ENCODE measurements around the gene GPATCH4. TPM values are rescaled to one million over a fixed set of nuclear protein-coding genes. Genes with fewer than 3 reads are reported as not detected.

The GPATCH4 gene
- polyA plus RNA-seq, 1 experiment, result 23.1 TPM

DNA sequence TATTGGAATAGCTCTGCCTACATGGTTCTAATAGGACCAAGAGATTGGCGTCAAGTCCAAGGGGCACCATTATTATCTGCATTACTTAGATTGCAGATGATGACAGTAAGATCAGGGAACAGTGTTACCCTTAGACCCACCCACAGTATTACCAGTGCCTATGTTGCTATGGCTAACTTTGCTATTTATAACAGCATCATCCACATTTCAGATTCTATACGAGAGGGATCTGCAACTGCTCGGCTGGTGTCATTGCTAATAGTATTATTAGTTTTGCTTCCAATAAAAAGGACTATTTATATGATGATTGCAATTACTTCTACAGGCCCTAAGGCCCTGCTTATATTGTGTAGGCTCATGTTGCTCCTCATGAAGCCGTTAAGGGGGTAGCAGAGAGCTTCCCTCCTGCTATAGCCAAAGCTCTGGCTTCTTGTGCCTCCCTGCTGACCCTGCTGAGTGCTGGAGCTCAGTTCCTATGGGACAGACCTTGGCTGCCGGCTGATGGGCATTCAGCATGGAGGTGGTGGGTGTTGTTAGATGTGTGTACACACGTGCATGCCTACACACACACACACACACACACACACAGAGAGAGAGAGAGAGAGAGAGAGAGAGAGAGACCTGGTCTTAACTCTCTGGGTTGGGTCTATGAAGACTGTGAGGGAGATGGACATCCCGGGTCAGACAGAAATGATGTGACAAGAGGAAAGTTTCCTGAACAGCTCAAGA lies 41.9 kb upstream of the GPATCH4 start:
- Histone ChIP-seq H3K9me3 (ENCODE audit: control insufficient read depth, insufficient read depth, low read length) (no peaks in the 10 kb centered on the region; the same call in 1 of the 2 replicates), H3K4me3 (ENCODE audit: low read depth, low read length) (no peak overlapping the region), H3K27ac (ENCODE audit: low read depth, low read length) (no peak overlapping the region), H3K27me3 (ENCODE audit: control insufficient read depth, insufficient read depth, low read length) (peaks cover 95% of the 10 kb centered on the region)
- POLR2A ChIA-PET, result no interaction called here
- DNase-seq (ENCODE audit: low read depth, low spot score), result no peak
- TF ChIP-seq, protein P1, sequence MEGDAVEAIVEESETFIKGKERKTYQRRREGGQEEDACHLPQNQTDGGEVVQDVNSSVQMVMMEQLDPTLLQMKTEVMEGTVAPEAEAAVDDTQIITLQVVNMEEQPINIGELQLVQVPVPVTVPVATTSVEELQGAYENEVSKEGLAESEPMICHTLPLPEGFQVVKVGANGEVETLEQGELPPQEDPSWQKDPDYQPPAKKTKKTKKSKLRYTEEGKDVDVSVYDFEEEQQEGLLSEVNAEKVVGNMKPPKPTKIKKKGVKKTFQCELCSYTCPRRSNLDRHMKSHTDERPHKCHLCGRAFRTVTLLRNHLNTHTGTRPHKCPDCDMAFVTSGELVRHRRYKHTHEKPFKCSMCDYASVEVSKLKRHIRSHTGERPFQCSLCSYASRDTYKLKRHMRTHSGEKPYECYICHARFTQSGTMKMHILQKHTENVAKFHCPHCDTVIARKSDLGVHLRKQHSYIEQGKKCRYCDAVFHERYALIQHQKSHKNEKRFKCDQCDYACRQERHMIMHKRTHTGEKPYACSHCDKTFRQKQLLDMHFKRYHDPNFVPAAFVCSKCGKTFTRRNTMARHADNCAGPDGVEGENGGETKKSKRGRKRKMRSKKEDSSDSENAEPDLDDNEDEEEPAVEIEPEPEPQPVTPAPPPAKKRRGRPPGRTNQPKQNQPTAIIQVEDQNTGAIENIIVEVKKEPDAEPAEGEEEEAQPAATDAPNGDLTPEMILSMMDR (IDR thresholded peaks at IDR 0.05; ENCODE audit: low read depth, low read length), result no peak
- CTCF ChIA-PET, result interaction anchor here (0.5 to 2.3 kb wide), 7 partner anchors 15 to 282 kb away, joined by 3 to 9 read pairs (median 5); partner anchors contain the start of genes CRABP2 and NES

GRCh38 chr1:156642265-156643048 lies 41.2 kb upstream of the GPATCH4 start:
- Histone ChIP-seq H3K4me3 (ENCODE audit: low read depth, low read length) (peak overlapping the region; percentile 27), H3K27ac (ENCODE audit: low read depth, low read length) (no peak overlapping the region), H3K27me3 (ENCODE audit: control insufficient read depth, insufficient read depth, low read length) (peaks cover 94% of the 10 kb centered on the region), H3K9me3 (ENCODE audit: control insufficient read depth, insufficient read depth, low read length) (no peaks in the 10 kb centered on the region; the same call in 1 of the 2 replicates)
- ChIA-PET CTCF (interaction anchor here (0.5 to 2.3 kb wide), 6 partner anchors 15 to 281 kb away, joined by 3 to 9 read pairs (median 4); partner anchors contain the start of genes CRABP2 and NES), POLR2A (no interaction called here)
- DNase-seq (ENCODE audit: low read depth, low spot score), result no peak
- TF ChIP-seq, protein P1 (IDR thresholded peaks at IDR 0.05; ENCODE audit: low read depth, low read length), result no peak

GRCh38 chr1:156641761-156642264 lies 40.5 kb upstream of the GPATCH4 start, which contains the start of gene BCAN:
BCAN (plus strand) TSS chr1:156642117; CDS start chr1:156646055, 3,938 bp downstream.
- Histone ChIP-seq H3K27me3 (ENCODE audit: control insufficient read depth, insufficient read depth, low read length) (peaks cover 91% of the 10 kb centered on the region), H3K4me3 (ENCODE audit: low read depth, low read length) (peak within 1 kb of the TSS; percentile 37), H3K27ac (ENCODE audit: low read depth, low read length) (no peak within 1 kb of the TSS), H3K9me3 (ENCODE audit: control insufficient read depth, insufficient read depth, low read length) (no peaks in the 10 kb centered on the region; the same call in 1 of the 2 replicates)
- POLR2A ChIA-PET, result no interaction called here
- CTCF ChIA-PET, result interaction anchor here (0.7 to 2.3 kb wide), 7 partner anchors 11 to 64 kb away, joined by 3 to 10 read pairs (median 4); partner anchors contain the start of gene CRABP2
- TF ChIP-seq, protein P1 (IDR thresholded peaks at IDR 0.05; ENCODE audit: low read depth, low read length), result no peak
- DNase-seq (ENCODE audit: low read depth, low spot score), result no peak

GRCh38 chr1:156640842-156641706 lies 39.8 kb upstream of the GPATCH4 start:
- POLR2A ChIA-PET, result no interaction called here
- no peak overlapping the region for H3K4me3 ChIP-seq (ENCODE audit: low read depth, low read length)
- H3K27me3 ChIP-seq (ENCODE audit: control insufficient read depth, insufficient read depth, low read length), result peaks cover 90% of the 10 kb centered on the region
- H3K27ac ChIP-seq (ENCODE audit: low read depth, low read length), result no peak overlapping the region
- CTCF ChIA-PET, result interaction anchor here (0.7 to 1.5 kb wide), 5 partner anchors 12 to 48 kb away, joined by 3 to 10 read pairs (median 4); no protein-coding TSS in a partner anchor
- H3K9me3 ChIP-seq (ENCODE audit: control insufficient read depth, insufficient read depth, low read length), result no peaks in the 10 kb centered on the region; the same call in 1 of the 2 replicates
- TF ChIP-seq, protein P1 (IDR thresholded peaks at IDR 0.05; ENCODE audit: low read depth, low read length), result no peak
- no peak for DNase-seq (ENCODE audit: low read depth, low spot score)
